Activated CD8-positive, alpha-beta memory T cell treated with anti-CD3 and anti-CD28 coated beads, Interleukin-2, amount 10 ng/mL, durations not matched to agents 7 days and 5 days (primary cell): ENCODE measurements around the gene NKD2. TPM values are rescaled to one million over a fixed set of nuclear protein-coding genes. Genes with fewer than 3 reads are reported as not detected.
"Not testable (repeated sequence)": the region's sequence is repeated elsewhere in the genome, so short reads cannot be mapped to it uniquely, and the experiment has no call there.

ENCODE experiments used
- ATAC-seq: fragments of 150-1000 bp; cut with Tn5 transposase; one replicate; pipeline ENCODE4 v1.10.0; 2021; ENCODE audit warnings: moderate library complexity
- CTCF ChIA-PET: fragments of 350-600 bp; sonication (Branson Sonifier 250); formaldehyde crosslinking; loops from one replicate; lab custom pipeline; 2021; ENCODE audit warnings: antibody characterized with exemption; lab: Charles Lee
- DNase-seq: peaks from one replicate; pipeline ENCODE4 v3.0.0-alpha.2; 2020
- H3K27ac Mint-ChIP-seq: one replicate; pipeline ENCODE4 v1.8.0; 2021; ENCODE audit warnings: mild to moderate bottlenecking, mixed read lengths
- H3K27me3 Mint-ChIP-seq: one replicate; pipeline ENCODE4 v1.8.0; 2021; ENCODE audit warnings: mixed read lengths
- H3K36me3 Mint-ChIP-seq: one replicate; pipeline ENCODE4 v1.8.0; 2021; ENCODE audit warnings: mild to moderate bottlenecking, mixed read lengths
- H3K4me1 Mint-ChIP-seq: one replicate; pipeline ENCODE4 v1.8.0; 2021; ENCODE audit warnings: mixed read lengths
- H3K4me3 Mint-ChIP-seq: one replicate; pipeline ENCODE4 v1.8.0; 2021; ENCODE audit warnings: mild to moderate bottlenecking, moderate library complexity, mixed read lengths
- H3K9me3 Mint-ChIP-seq: one replicate; pipeline ENCODE4 v1.8.0; 2022; ENCODE audit warnings: low read depth, mixed read lengths
- total RNA-seq, 2 experiments: library from RNA; stranded (reverse); gene quantifications; one replicate each; pipeline ENCODE4 v1.2.3, GENCODE V29; 2021

The NKD2 gene
- total RNA-seq, 2 experiments from 2014 or later = 4.2 to 6.5 TPM

DNA sequence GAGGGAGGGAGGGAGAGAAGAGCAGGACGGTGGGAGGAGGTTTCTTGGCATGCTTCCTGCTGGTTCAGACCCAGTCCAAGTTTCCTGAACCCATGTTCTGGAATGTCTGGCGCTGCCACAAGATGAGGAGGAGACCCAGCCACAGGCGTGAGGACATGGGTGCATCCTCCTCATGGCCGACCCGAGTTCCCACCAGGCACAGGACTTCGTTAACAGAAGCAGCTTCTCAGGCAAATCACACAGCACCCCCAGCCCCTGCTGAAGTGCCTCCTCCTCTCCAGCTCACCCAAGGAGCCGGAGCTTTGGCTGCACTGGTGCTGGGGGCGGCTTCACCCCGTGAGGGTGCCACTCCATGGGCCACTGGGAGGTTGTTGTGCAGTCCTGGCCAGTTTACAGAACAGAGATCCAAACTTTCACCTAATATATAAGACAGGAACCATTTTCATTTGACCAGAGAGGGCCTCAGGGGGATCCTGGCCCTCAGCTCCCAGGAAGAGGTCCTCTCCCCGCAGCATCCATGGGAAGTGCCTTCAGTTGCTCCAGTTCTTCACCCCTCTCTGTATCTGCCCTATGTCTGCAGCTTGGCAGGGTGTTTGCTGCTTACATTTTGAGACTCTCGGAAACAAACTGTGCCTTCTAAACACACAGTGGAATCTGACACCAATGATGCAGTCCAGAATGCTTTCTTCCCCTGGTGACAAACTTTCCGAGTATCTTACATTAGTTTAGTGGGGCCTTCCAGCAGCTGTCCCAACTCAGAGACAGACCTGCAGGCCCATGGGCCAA lies 10.2 kb upstream of the NKD2 start:
- H3K9me3 Mint-ChIP-seq = no peaks in the 10 kb centered on the region
- H3K4me1 Mint-ChIP-seq = peaks cover 22% of the 10 kb centered on the region
- CTCF ChIA-PET = no interaction called here
- no peak overlapping the region for H3K4me3 Mint-ChIP-seq
- peaks cover 26% of the 10 kb centered on the region for H3K27me3 Mint-ChIP-seq
- DNase-seq (no peak), ATAC-seq (no peak)
- no peak overlapping the region for H3K27ac Mint-ChIP-seq
- H3K36me3 Mint-ChIP-seq = no peaks in the 10 kb centered on the region

DNA sequence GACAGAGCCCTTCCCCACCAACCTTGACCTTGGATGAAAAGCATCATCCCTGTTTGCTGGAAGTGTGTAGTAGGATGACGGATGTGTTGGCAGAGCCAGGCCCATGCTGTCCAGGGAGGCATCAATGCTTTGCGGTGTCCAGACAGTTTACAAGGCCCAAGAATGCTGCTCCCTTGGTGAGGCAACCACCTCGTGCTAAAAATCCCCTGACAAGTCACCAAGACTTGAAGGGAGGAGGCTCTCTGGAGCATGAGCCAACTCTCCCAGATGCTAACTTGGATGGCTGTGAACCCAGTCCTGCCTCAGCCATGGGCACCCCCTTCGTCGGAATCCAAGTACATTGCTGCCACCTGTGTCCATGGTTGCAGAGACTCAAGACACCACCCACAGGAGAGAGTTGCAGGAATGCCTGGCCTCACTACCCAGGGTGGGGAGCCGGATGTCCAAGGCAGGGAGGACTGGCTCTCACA lies 9.5 kb upstream of the NKD2 start:
- DNase-seq (no peak), ATAC-seq (no peak)
- Mint-ChIP-seq H3K27me3 (peaks cover 31% of the 10 kb centered on the region), H3K36me3 (no peaks in the 10 kb centered on the region), H3K27ac (no peak overlapping the region), H3K4me1 (peaks cover 27% of the 10 kb centered on the region), H3K9me3 (no peaks in the 10 kb centered on the region), H3K4me3 (no peak overlapping the region)
- CTCF ChIA-PET = no interaction called here

DNA sequence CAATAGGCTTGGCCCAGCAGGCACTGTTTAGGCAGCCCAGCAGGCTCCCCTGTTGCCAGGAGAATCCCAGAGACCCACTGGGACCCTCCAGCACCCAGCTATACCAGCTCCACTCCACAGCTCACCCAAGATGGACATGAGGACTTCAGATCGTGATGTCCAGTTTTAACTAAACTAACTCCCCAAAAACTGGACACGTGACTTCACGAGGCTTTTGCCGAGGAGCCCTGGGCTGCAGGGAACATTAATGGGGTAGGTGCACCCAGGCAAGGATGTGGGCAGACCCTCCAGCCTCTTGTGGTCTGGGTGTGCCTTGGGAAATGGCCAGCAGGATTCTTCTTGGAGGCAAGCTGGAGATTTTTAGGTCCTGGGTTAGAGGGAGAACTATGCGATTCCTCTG lies 8.9 kb upstream of the NKD2 start:
- H3K4me3 Mint-ChIP-seq = no peak overlapping the region
- no peaks in the 10 kb centered on the region for H3K36me3 Mint-ChIP-seq
- DNase-seq = no peak
- H3K27me3 Mint-ChIP-seq = peaks cover 35% of the 10 kb centered on the region
- no peaks in the 10 kb centered on the region for H3K9me3 Mint-ChIP-seq
- ATAC-seq = no peak
- H3K4me1 Mint-ChIP-seq = peaks cover 29% of the 10 kb centered on the region
- CTCF ChIA-PET = no interaction called here
- H3K27ac Mint-ChIP-seq = no peak overlapping the region

DNA sequence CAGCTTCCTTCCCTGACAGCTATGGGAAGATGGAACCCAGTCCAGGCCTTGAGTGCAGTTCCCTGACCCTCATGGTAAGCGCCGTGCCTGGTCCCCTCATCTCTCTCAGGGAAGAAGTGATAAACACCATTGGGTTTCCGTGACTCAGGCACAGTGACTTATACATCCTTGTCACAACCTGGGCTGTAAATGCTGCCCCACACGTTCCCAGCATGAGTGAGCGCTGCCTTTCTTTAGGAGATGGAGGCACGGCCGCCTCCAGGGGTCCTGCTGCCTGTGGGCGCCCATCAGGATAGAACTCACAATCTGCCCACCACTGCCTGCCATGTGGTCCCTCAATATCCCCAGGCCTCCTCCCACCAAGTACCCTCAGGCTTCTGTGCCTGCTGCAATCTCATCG lies 8.3 kb upstream of the NKD2 start:
- CTCF ChIA-PET = no interaction called here
- no peak overlapping the region for H3K27ac Mint-ChIP-seq
- no peaks in the 10 kb centered on the region for H3K36me3 Mint-ChIP-seq
- H3K4me1 Mint-ChIP-seq = peaks cover 29% of the 10 kb centered on the region
- ATAC-seq (no peak), DNase-seq (peak; percentile 34)
- H3K27me3 Mint-ChIP-seq = peaks cover 35% of the 10 kb centered on the region
- H3K4me3 Mint-ChIP-seq = no peak overlapping the region
- no peaks in the 10 kb centered on the region for H3K9me3 Mint-ChIP-seq

DNA sequence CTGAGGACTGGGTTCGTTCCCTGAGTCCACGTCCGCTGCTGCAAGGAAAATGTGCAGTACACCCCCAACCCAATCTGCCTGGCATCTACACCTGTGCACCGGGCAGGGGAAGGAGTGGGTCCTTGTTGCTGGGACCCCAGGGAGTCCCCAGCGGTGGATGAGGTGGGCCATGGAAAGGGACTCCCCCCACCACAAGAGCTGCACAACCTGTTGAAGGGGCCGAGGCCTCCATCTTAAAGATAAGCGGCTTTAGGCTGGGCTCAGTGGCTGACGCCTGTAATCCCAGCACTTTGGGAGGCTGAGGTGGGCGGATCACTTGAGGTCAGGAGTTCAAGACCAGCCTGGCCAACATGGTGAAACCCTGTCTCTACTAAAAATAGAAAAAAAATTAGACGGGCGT lies 7.8 kb upstream of the NKD2 start:
- CTCF ChIA-PET = interaction anchor here (1.1 kb wide), 1 partner anchor 10 kb away, joined by 4 read pairs; no protein-coding TSS in a partner anchor
- not testable (repeated sequence) for H3K9me3 Mint-ChIP-seq, H3K4me3 Mint-ChIP-seq, ATAC-seq, H3K27ac Mint-ChIP-seq, H3K36me3 Mint-ChIP-seq
- Mint-ChIP-seq H3K27me3 (peaks cover 40% of the 10 kb centered on the region), H3K4me1 (peaks cover 30% of the 10 kb centered on the region)
- DNase-seq = peak; percentile 15

DNA sequence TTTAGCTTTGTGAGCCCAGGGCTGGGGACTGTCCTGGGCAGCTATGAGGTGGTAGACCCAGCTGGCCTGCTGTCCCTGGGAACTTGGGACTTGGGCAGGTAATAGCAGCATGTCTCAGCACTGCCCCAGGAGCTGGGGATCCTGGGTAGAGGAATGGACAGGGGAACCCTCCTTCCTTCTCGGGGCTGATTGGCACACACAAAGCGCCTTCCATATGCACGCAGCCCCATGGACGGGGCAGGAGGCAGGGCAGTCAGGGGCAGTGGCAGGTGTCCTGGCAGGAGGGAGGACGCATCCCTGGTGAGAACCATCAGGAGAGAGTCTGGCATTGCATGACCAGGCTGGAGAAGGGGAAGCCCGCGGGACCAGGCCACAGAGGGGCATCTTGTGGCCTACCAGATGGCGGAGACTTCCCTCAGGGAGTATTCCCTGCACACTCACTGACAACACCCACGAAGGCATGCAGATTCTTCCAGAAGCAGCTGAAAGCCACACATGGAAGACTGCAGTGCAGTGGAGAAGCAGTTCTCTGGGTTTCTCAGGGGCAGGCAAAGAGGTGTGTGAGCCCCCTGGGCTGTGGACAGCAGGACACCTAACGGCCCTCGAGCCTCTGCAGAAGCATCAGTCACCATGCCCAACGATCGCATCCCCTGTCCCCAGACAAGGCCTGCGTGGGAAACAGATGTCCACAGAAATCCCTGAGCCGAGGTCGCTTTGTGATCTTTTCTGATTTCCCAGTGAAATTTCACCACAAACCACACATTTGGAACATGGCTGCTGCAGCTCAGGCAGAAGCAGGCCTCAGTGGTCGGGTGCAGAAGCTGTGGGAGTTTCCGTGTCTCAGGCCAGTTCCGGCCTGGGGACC lies 7.0 kb upstream of the NKD2 start:
- peak; percentile 37 for DNase-seq
- peaks cover 48% of the 10 kb centered on the region for H3K27me3 Mint-ChIP-seq
- H3K9me3 Mint-ChIP-seq = no peaks in the 10 kb centered on the region
- CTCF ChIA-PET = interaction anchor here (1.1 kb wide), 1 partner anchor 9 kb away, joined by 4 read pairs; no protein-coding TSS in a partner anchor
- H3K36me3 Mint-ChIP-seq = no peaks in the 10 kb centered on the region
- ATAC-seq = no peak
- no peak overlapping the region for H3K4me3 Mint-ChIP-seq
- H3K27ac Mint-ChIP-seq = no peak overlapping the region
- peaks cover 24% of the 10 kb centered on the region for H3K4me1 Mint-ChIP-seq

DNA sequence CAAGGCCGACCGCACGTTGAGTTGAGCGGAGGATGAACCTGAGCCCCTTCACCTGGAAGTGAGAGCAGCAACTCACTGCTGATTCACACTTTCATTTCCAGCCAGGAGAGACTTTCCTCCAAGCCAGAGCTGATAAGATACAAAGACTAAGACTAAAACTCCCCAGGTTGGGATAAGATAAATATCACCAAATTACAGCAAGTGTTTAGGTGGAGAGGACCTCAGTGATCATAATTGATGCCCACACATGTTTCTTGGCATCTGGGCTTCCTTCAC lies 6.4 kb upstream of the NKD2 start:
- Mint-ChIP-seq H3K4me1 (peaks cover 18% of the 10 kb centered on the region), H3K4me3 (no peak overlapping the region), H3K9me3 (no peaks in the 10 kb centered on the region), H3K27me3 (peaks cover 51% of the 10 kb centered on the region), H3K36me3 (no peaks in the 10 kb centered on the region), H3K27ac (no peak overlapping the region)
- CTCF ChIA-PET = no interaction called here
- no peak for DNase-seq
- no peak for ATAC-seq

DNA sequence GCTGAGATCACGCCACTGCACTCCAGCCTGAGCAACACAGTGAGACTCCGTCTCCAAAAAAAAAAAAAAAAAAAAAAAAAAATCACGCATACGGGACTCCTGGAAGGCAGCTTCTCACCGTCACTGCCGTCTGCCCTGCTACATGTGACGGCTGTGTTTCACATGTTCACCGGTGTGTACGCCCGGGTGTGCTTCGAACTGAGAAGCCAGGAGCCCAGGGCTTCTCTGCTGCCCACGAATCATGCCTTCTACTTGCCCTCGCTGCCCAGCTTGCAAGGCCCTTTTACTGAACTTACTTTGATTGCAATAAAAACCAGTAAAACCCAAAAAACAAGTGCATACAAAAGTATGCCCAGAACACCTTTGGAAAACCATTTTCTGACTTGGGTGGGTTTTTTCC lies 5.8 kb upstream of the NKD2 start:
- peaks cover 57% of the 10 kb centered on the region for H3K27me3 Mint-ChIP-seq
- H3K27ac Mint-ChIP-seq = no peak overlapping the region
- no peaks in the 10 kb centered on the region for H3K9me3 Mint-ChIP-seq
- H3K36me3 Mint-ChIP-seq = no peaks in the 10 kb centered on the region
- DNase-seq (peak; percentile 36), ATAC-seq (no peak)
- no peak overlapping the region for H3K4me3 Mint-ChIP-seq
- H3K4me1 Mint-ChIP-seq = peaks cover 16% of the 10 kb centered on the region
- CTCF ChIA-PET = no interaction called here

DNA sequence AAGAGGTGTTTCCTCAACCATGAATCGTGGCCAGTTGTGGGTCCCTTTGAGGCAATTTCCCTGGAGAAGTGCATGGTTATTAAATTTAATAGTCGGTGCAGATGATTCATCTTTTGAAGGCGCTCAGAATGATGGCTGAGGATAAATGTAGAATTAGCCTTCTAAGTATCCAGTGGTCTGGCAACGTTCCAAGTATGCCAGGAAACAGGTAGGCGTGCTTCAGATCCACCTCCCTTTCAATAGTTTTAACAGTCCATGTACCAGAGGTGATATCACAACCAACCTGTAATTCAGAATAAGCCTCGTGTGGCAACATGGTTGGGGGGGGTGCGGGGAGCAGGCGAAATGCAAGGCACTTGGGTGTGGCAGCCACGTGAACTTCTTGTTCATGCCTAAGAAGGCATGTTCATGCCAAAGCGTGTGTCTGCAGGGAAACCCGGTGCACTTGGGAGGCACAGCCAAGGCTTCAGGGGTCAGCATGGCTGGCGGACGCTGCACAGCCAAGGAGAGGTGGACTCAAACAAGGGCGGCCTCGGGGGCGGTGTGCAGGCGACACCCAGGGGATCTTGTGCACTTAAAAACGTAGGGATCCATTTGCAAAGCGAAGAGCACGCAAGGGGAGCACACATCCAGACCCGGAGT lies 5.2 kb upstream of the NKD2 start:
- DNase-seq (peak; percentile 38), ATAC-seq (no peak)
- CTCF ChIA-PET = no interaction called here
- H3K4me1 Mint-ChIP-seq = peaks cover 18% of the 10 kb centered on the region
- peaks cover 63% of the 10 kb centered on the region for H3K27me3 Mint-ChIP-seq
- H3K36me3 Mint-ChIP-seq = no peaks in the 10 kb centered on the region
- no peak overlapping the region for H3K27ac Mint-ChIP-seq
- H3K9me3 Mint-ChIP-seq = no peaks in the 10 kb centered on the region
- no peak overlapping the region for H3K4me3 Mint-ChIP-seq

DNA sequence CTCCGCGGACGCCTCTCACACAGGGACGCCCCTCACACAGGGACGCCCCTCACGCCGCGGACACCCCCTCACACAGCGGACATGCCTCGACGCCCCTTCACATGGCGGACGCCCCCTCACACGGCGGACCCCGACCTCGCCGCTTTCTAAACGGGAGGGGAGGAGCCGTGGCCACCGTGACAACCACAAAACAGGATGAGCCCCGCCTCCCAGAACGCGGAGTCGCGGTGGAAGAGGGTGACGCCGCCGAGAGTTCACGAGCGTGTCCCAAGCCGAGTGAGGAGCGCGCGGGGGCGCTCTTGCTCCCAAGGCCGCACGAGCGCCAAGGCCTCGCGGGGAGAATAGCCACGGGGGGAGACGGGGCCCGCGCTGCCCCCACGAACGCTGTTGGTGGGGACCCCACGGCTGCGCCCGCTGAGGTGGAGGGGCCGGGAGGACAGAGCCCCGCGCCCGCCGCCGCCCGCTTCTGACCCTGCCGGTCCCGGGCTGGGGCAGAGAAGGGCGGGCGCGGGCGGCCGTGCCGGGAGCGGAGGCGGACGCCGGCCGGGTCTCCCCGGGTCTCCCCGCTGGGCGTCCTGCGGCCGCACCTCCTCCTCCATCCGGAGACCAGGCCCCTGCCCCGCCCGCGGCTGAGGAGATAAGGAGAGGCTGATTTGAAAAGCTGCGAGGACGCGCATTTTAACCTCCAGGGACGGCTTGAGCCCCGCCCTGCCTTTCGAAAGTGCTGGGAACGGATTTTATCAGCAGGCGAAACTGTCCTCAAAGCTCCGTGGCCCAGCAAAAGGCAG lies 3.9 kb upstream of the NKD2 start:
- H3K27me3 Mint-ChIP-seq = peaks cover 64% of the 10 kb centered on the region
- DNase-seq = peak; percentile 50
- H3K9me3 Mint-ChIP-seq = no peaks in the 10 kb centered on the region
- H3K4me3 Mint-ChIP-seq = no peak overlapping the region
- peaks cover 18% of the 10 kb centered on the region for H3K4me1 Mint-ChIP-seq
- peak; percentile 50 for ATAC-seq
- CTCF ChIA-PET = interaction anchor here (1.0 to 2.4 kb wide), 2 partner anchors 9 to 136 kb away, joined by 4 to 10 read pairs; no protein-coding TSS in a partner anchor
- no peaks in the 10 kb centered on the region for H3K36me3 Mint-ChIP-seq
- H3K27ac Mint-ChIP-seq = no peak overlapping the region

DNA sequence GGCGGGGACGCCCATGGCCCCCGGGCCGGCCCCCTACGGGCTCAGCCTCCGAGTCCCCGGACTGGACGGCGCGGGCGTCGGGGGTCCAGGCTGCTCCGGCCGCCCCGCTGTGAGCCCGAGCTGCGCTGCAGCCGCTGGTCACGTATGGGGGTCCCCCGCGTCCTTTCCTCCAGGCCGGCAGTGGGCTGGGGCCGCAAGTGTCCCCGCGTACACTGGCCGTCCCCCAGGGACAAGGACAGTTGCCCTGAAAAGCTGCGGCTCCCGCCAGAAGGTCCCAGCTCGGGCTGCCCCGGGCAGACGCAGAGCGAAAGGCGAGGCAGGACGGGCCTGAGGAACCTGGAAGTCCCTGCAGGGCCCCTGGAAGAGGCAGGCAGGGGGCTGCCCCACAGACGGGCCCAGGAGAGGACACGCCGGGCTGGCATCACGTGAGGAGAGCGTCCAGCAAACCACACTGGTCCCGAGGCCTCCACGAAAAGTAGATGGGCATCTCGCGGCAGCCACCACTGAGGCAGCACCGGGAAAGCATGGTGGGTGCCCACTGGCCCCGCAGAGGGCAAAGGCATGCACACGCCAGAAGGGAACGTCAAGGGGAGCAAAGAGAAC lies 3.3 kb upstream of the NKD2 start:
- peaks cover 69% of the 10 kb centered on the region for H3K27me3 Mint-ChIP-seq
- H3K4me1 Mint-ChIP-seq = peaks cover 19% of the 10 kb centered on the region
- H3K9me3 Mint-ChIP-seq = no peaks in the 10 kb centered on the region
- H3K36me3 Mint-ChIP-seq = no peaks in the 10 kb centered on the region
- ATAC-seq (no peak), DNase-seq (peak; percentile 31)
- CTCF ChIA-PET = interaction anchor here (1.0 to 2.4 kb wide), 2 partner anchors 9 to 135 kb away, joined by 4 to 10 read pairs; no protein-coding TSS in a partner anchor
- H3K27ac Mint-ChIP-seq = no peak overlapping the region
- H3K4me3 Mint-ChIP-seq = no peak overlapping the region

DNA sequence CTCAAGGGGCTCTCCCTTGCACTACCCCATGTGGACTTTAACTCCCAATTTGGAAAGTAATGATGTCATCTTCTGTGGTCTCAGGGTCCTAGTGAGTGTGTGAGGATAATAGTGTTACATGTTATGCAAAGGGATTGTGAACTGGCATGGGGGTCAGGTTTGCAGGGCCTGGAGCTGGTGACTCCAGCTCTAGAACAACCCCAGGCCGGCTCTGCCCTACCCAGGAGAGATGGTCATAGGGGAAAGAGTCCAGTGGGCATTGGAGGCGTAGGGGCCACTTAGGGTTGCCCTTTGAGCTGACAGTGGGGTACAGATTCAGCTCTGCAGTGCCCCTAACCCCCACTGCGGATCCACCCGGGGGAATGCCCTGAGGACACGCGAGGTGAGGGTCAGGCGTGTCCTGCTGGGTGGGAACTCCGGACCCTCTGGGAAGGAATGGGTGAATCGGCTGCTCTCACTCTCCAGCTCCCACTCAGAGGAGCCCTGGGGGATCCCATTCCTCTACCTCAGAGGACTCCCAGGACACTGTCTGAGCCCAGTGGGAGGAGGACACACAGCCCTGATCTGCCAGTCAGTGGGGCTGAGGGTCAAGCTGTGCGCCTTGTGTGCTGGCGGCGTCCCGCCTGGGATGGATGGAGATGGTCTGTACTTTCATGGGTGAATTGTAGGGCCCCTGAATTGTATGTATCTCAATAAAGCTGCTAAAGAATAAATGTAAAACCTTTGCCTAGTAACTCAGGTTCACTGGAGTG lies 2.5 kb upstream of the NKD2 start:
- Mint-ChIP-seq H3K9me3 (no peaks in the 10 kb centered on the region), H3K4me3 (no peak overlapping the region)
- CTCF ChIA-PET = interaction anchor here (2.4 kb wide), 1 partner anchor 135 kb away, joined by 10 read pairs; no protein-coding TSS in a partner anchor

More for the DNA sequence above, 2.5 kb upstream of the NKD2 start:
- no peak for ATAC-seq
- Mint-ChIP-seq H3K27me3 (peaks cover 73% of the 10 kb centered on the region), H3K36me3 (no peaks in the 10 kb centered on the region), H3K4me1 (peaks cover 20% of the 10 kb centered on the region), H3K27ac (no peak overlapping the region)
- DNase-seq = peak; percentile 34
